Spleen (tissue), 11 donors: ENCODE data around the gene SEC14L3. TPM values are rescaled to one million over a fixed set of nuclear protein-coding genes. Genes with fewer than 3 reads are reported as not detected.

Experiments
- DNase-seq: peaks from one replicate; pipeline ENCODE4 v3.0.0-alpha.2; 2020
- H3K27ac ChIP-seq, 8 donors: fragments of 200-600 bp; sonication (generic) in 7 of 8; 1 replicate in 4 of 8; 2 replicates in 4 of 8; pipeline versions ENCODE4 v1.5.0 to v1.8.0; 2016 to 2021; ENCODE audit warnings: inconsistent platforms in 4 of 8, mild to moderate bottlenecking in 4 of 8, moderate library complexity in 1 of 8
- H3K27me3 ChIP-seq, 7 donors: fragments of 200-600 bp; sonication (generic) in 6 of 7; replicated peaks in 1 of 7; 1 replicate in 4 of 7; 2 replicates in 3 of 7; pipeline versions ENCODE4 v1.5.0 to v1.8.0; 2016 to 2021; ENCODE audit warnings: inconsistent platforms in 3 of 7, mild to moderate bottlenecking in 1 of 7
- H3K36me3 ChIP-seq, 6 donors: fragments of 200-600 bp; sonication (generic) in 5 of 6; 1 replicate in 4 of 6; 2 replicates in 2 of 6; pipeline versions ENCODE4 v1.5.0 to v1.8.0; 2016 to 2021; ENCODE audit warnings: inconsistent platforms in 2 of 6
- H3K4me1 ChIP-seq, 6 donors: fragments of 200-600 bp; sonication (generic) in 5 of 6; 1 replicate in 3 of 6; 2 replicates in 3 of 6; pipeline versions ENCODE4 v1.5.0 to v1.8.0; 2016 to 2021; ENCODE audit warnings: inconsistent platforms in 3 of 6
- H3K4me3 ChIP-seq, 8 donors: fragments of 200-600 bp; sonication (generic) in 7 of 8; 1 replicate in 4 of 8; 2 replicates in 4 of 8; pipeline versions ENCODE4 v1.5.0 to v1.8.0; 2016 to 2021; ENCODE audit warnings: inconsistent platforms in 4 of 8, mild to moderate bottlenecking in 4 of 8, moderate library complexity in 2 of 8
- H3K9me3 ChIP-seq, 8 donors: fragments of 200-600 bp; sonication (generic) in 7 of 8; 1 replicate in 4 of 8; 2 replicates in 4 of 8; pipeline versions ENCODE4 v1.5.0 to v1.8.0; 2016 to 2021; ENCODE audit warnings: inconsistent platforms in 4 of 8
- CTCF ChIP-seq, 11 experiments: fragments of 200-600 bp in 7 of 11; fragments of 450-650 bp in 4 of 11; sonication (generic) in 4 of 11; IDR thresholded peaks in 8 of 11; conservative IDR thresholded peaks in 3 of 11; 1 replicate in 7 of 11; 2 replicates in 4 of 11; pipeline versions ENCODE4 v1.4.0 to v1.8.0; 2016 to 2021; ENCODE audit warnings: antibody characterized with exemption in 11 of 11, inconsistent platforms in 4 of 11, mild to moderate bottlenecking in 1 of 11
- POLR2A ChIP-seq, 3 donors: fragments of 450-650 bp; IDR thresholded peaks; one replicate each; pipeline ENCODE4 v1.5.1; 2017; ENCODE audit warnings: antibody characterized with exemption in 3 of 3, mild to moderate bottlenecking in 1 of 3
- POLR2AphosphoS5 ChIP-seq, 3 donors: sonication (generic); formaldehyde crosslinking; IDR thresholded peaks; one replicate each; pipeline ENCODE4 v1.5.1; 2017; ENCODE audit warnings: antibody characterized with exemption in 3 of 3
- WGBS, 5 donors: extraction: QIAGEN DNeasy Blood & Tissue Kit in 3 of 5; methylation state at CpG; one replicate each; pipeline versions ENCODE4 v1.1.5 to v1.1.7; 2013 to 2018; 5-methylcytosine and 5-hydroxymethylcytosine counted together
- intact Hi-C: fragments of 100-400 bp; cut with DNase I; formaldehyde crosslinking; loops from one replicate; pipeline ENCODE4 v1.15.0; 2023; ENCODE audit warnings: low total_unique reads
- polyA plus RNA-seq, 3 donors: library from polyadenylated mRNA; stranded (reverse); fragments of 200-250 nt; gene quantifications; one replicate each; pipeline ENCODE4 v1.2.1, GENCODE V29; 2013
- total RNA-seq, 7 donors: library from RNA; depleted of rRNA in 3 of 7; stranded (reverse); fragments of >200 nt in 3 of 7; fragmentation: NEBNext Ultra II Directional in 4 of 7; extraction: Animal tissue kit (Norgen Biotek cat#: 25700) in 4 of 7; gene quantifications; one replicate each; pipeline versions ENCODE4 v1.1.0 to v1.2.1, GENCODE V29; 2016 to 2021
- donor health status: healthy with polysubstance abuse.
- donor health status: DM: no; HTN: no; CAD: no; lungs with moderate emphysema.
- donor health status: DM: no; HTN: no; CAD: no.
- donor health status: Bipolar disorder and iron deficiency.
- donor health status: healthy.
- donor health status: DM: no; HTN: no; CAD: no.
- donor health status: DM: yes; HTN: yes; CAD: no.

Gene SEC14L3
- total and polyA plus RNA-seq, 10 donors, result not detected

- peaks cover 0 to 10% (median 0%) of the 10 kb centered on the region in 7 donors for H3K27me3 ChIP-seq
- no peak overlapping the region for H3K4me3 ChIP-seq
- no peaks in the 10 kb centered on the region for H3K36me3 ChIP-seq
- no peak for DNase-seq
- WGBS, 5 donors, result 67 to 93% (median 86%) methylated on average over 1 to 4 of the region's 4 CpGs
- H3K9me3 ChIP-seq, result no peaks in the 10 kb centered on the region
- TF ChIP-seq CTCF (IDR thresholded peaks at IDR 0.05 in 8 of 11, conservative IDR thresholded peaks at IDR 0.05 in 3 of 11) (no peak), POLR2AphosphoS5 (IDR thresholded peaks at IDR 0.05) (no peak), POLR2A (IDR thresholded peaks at IDR 0.05) (no peak)
- intact Hi-C loops, result no loop called here
- H3K27ac ChIP-seq, result no peak overlapping the region
- H3K4me1 ChIP-seq, result no peaks in the 10 kb centered on the region
Observed at GRCh38 chr22:30460147-30460546, 11.7 kb downstream of the SEC14L3 start.

GRCh38 chr22:30459181-30460052, 12.4 kb downstream of the SEC14L3 start:
- intact Hi-C loops, result no loop called here

GRCh38 chr22:30457981-30458380, 13.8 kb downstream of the SEC14L3 start:
- peaks cover 0 to 9% (median 0%) of the 10 kb centered on the region in 7 donors for H3K27me3 ChIP-seq
- DNase-seq, result no peak
- 66 to 84% (median 76%) methylated on average over 5 to 8 of the region's 8 CpGs for WGBS, 5 donors
- H3K4me3 ChIP-seq, result no peak overlapping the region
- intact Hi-C loops, result no loop called here
- H3K27ac ChIP-seq, result no peak overlapping the region
- TF ChIP-seq POLR2AphosphoS5 (IDR thresholded peaks at IDR 0.05) (no peak), CTCF (IDR thresholded peaks at IDR 0.05 in 8 of 11, conservative IDR thresholded peaks at IDR 0.05 in 3 of 11) (no peak), POLR2A (IDR thresholded peaks at IDR 0.05) (no peak)
- no peaks in the 10 kb centered on the region for H3K36me3 ChIP-seq
- H3K4me1 ChIP-seq, result no peaks in the 10 kb centered on the region
- H3K9me3 ChIP-seq, result no peaks in the 10 kb centered on the region

More at GRCh38 chr22:30459181-30460052, 12.4 kb downstream of the SEC14L3 start:
- H3K36me3 ChIP-seq, result no peaks in the 10 kb centered on the region
- H3K4me3 ChIP-seq, result no peak overlapping the region
- TF ChIP-seq POLR2AphosphoS5 (IDR thresholded peaks at IDR 0.05) (no peak), POLR2A (IDR thresholded peaks at IDR 0.05) (no peak), CTCF (IDR thresholded peaks at IDR 0.05 in 8 of 11, conservative IDR thresholded peaks at IDR 0.05 in 3 of 11) (no peak)
- WGBS, 5 donors, result 45 to 73% (median 64%) methylated on average over 4 of the region's 4 CpGs
- no peak overlapping the region for H3K27ac ChIP-seq
- H3K4me1 ChIP-seq, result no peaks in the 10 kb centered on the region
- H3K27me3 ChIP-seq, result peaks cover 0 to 9% (median 0%) of the 10 kb centered on the region in 7 donors
- no peak for DNase-seq
- no peaks in the 10 kb centered on the region for H3K9me3 ChIP-seq

GRCh38 chr22:30455075-30455840, 16.6 kb downstream of the SEC14L3 start:
- H3K9me3 ChIP-seq, result no peaks in the 10 kb centered on the region
- TF ChIP-seq POLR2A (IDR thresholded peaks at IDR 0.05), result no peak
- TF ChIP-seq CTCF (IDR thresholded peaks at IDR 0.05 in 8 of 11, conservative IDR thresholded peaks at IDR 0.05 in 3 of 11), result no peak
- TF ChIP-seq POLR2AphosphoS5 (IDR thresholded peaks at IDR 0.05), result no peak
- intact Hi-C loops, result no loop called here
- H3K27me3 ChIP-seq, result peaks cover 0 to 8% (median 0%) of the 10 kb centered on the region in 7 donors
- H3K4me1 ChIP-seq, result no peaks in the 10 kb centered on the region
- 88 to 94% (median 92%) methylated on average over 8 of the region's 8 CpGs for WGBS, 5 donors
- H3K4me3 ChIP-seq, result no peak overlapping the region
- no peak overlapping the region for H3K27ac ChIP-seq
- DNase-seq, result no peak
- H3K36me3 ChIP-seq, result no peaks in the 10 kb centered on the region
